GM18858 (cell line): ENCODE measurements around the gene KRT83.
"Not testable (repeated sequence)": the region's sequence is repeated elsewhere in the genome, so short reads cannot be mapped to it uniquely, and the experiment has no call there.

Experiments used
- ATAC-seq: cut with Tn5 transposase; IDR thresholded peaks from one replicate; pipeline ENCODE4 v1.9.1; 2021; ENCODE audit not compliant: unreplicated experiment

The KRT83 gene

GRCh38 chr12:52333321-52333720 is 12.1 kb upstream of the KRT83 start:
- no peak for ATAC-seq

GRCh38 chr12:52332381-52332780 is 11.2 kb upstream of the KRT83 start:
- no peak for ATAC-seq

- ATAC-seq: no peak
Observed at GRCh38 chr12:52331833-52332232, 10.6 kb upstream of the KRT83 start.

GRCh38 chr12:52331039-52331438 is 9.8 kb upstream of the KRT83 start:
- no peak for ATAC-seq

GRCh38 chr12:52327830-52328500 is 6.8 kb upstream of the KRT83 start:
- no peak for ATAC-seq

- ATAC-seq: peak; percentile 92
Observed at GRCh38 chr12:52327052-52327829, 6.0 kb upstream of the KRT83 start.

GRCh38 chr12:52324153-52324444 is 2.9 kb upstream of the KRT83 start:
- ATAC-seq: no peak

- ATAC-seq: no peak
Observed at GRCh38 chr12:52323416-52324152, 2.4 kb upstream of the KRT83 start.

- ATAC-seq: no peak
Observed at GRCh38 chr12:52323001-52323400, 1.8 kb upstream of the KRT83 start.

GRCh38 chr12:52322069-52322468 is 871 bp upstream of the KRT83 start:
- no peak for ATAC-seq

GRCh38 chr12:52321418-52321817 is 220 bp upstream of the KRT83 start:
- no peak for ATAC-seq

- no peak for ATAC-seq
Observed at GRCh38 chr12:52319097-52319496, 2.1 kb downstream of the KRT83 start.

- no peak for ATAC-seq
Observed at GRCh38 chr12:52318241-52318990, 2.8 kb downstream of the KRT83 start.

- ATAC-seq: no peak
Observed at GRCh38 chr12:52317468-52318052, 3.6 kb downstream of the KRT83 start.

- no peak for ATAC-seq
Observed at GRCh38 chr12:52316701-52317100, 4.5 kb downstream of the KRT83 start.

- no peak for ATAC-seq
Observed at GRCh38 chr12:52316290-52316689, 4.9 kb downstream of the KRT83 start.

- not testable (repeated sequence) for ATAC-seq
Observed at GRCh38 chr12:52315721-52316120, 5.5 kb downstream of the KRT83 start.

GRCh38 chr12:52314511-52314910 is 6.7 kb downstream of the KRT83 start:
- no peak for ATAC-seq

- ATAC-seq: no peak
Observed at GRCh38 chr12:52313926-52314325, 7.3 kb downstream of the KRT83 start.

GRCh38 chr12:52313461-52313860 is 7.7 kb downstream of the KRT83 start:
- no peak for ATAC-seq

GRCh38 chr12:52312086-52312485 is 9.1 kb downstream of the KRT83 start:
- ATAC-seq: no peak
